Stimulated activated CD8-positive, alpha-beta memory T cell treated with anti-CD3 and anti-CD28 coated beads, Interleukin-12 subunit alpha, Interleukin-12 subunit beta, amount 100 ng/mL, for 4 hours (primary cell): Measurements from ENCODE around the gene DIPK1A.

Experiments
- DNase-seq: peaks from one replicate; pipeline ENCODE4 v3.0.0-alpha.2; 2020; ENCODE audit warnings: low read depth

Gene DIPK1A

DNA sequence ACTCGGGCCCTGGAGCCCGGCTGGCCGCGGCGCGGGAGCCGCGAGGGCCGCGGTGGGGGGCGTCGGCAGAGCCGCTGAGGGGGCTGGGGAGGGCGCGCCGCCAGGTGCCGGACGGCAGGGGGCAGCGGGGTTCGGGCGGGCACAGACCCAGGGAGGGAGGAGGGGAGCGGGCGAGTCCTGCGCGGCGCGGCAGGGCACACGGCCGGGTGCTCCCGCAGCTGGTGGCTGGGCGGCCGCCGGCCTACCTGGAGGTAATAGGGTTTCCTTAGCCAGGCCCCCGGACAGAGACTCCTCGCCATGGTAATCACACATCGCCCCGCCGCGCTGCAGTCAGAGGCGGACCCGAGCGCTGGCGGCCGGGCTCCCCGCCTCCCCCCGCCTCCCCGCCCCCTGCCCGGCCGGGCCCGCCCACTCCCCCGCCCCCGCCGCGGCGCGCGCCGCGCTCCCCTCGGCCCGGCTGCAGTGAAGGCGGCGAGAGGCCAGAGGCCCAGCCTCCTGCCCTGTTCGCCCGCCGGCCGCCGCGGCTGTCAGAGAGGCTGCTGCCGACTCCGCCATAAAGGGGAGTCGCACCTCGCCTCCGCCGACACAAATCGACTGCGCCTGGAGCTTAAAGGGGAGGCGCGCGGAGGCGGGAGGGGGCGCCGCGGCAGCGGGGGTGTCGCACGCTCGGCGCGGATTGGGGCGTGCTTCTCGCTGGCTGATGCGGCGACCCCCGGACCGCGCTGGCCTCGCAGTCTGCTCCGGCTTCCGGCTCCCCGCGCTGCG lies at the start of gene DIPK1A:
Gene DIPK1A, minus strand, starts transcription at position 332 of the 765 bp plus-strand sequence. Its CDS starts 33 bp downstream, at position 299.
- peak; percentile 65 for DNase-seq

DNA sequence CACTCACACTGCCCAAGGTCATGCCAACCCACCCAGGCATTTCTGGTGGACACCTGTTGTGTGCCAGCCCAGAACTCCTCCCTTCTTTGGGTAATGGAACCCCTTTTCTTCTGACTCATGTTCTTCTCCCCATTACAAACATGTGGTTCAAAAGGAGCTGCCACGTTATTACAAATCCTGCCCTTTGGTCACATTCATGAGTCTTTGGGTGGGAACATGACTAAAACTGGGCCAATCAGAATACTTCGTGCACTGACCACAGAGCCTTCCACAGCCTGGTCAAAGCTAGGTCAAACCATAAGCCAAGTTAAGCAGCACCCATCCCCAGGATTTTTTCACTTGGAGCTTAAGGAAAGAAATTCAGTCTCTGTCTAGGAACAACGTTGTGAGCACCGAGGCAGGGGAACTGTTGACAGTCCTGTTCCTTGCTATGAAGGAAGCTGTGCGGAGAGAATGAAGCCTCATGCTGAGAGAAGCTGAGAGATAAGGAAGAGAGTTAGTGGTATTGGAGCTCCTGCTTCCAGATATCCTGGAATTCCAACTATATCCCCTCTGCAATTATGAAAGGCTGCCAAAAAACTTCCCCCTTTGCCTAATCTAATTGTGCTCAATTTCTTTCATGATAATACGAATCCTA lies 46.8 kb upstream of the DIPK1A start:
- no peak for DNase-seq

DNA sequence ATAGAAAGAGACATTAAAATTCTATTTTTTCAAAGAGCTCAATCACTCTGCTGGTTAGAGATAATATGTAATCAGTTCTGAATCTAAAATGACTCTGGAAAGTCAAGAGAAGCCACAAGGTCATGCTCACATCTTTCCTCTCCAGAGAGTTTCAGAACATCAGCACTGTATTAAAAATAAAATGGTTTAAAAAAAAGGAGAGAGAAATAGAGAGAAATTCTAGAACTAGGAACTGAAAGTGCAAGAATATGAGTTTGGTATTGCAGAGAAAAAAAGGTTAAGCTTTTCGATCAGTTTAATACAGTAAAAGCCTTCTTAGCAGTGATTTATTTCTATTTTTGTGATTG lies 44.0 kb upstream of the DIPK1A start:
- DNase-seq = no peak

DNA sequence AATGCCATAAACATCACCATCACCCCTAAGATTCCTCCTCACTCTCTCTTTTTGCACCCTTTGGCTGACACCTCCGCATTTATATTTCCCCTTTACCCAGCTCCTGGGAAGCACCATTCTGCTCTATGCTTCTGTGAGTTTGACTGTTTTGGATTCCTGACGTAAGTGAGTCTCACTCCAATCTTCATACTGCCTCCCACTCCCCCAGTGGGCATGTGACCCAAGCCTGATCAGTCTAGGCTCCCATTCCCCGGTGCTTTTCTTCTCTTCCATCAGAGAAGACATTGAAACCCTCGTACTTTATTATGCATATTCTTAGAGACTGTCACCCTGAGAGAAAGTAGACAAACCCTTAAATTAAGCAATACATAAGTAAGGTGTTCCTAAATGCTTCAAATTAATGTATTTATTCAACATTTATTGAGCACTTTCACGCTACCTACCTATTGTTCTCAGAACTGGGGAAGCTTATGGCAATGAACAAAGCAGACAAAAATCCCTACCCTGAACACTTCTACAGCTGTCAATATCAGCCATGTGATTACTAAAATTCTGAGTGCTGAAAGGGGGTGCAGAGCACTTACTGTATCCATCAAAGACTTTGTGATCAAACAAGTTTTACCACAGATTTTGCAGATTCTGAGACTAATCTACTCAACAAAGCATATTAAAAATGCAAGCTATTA lies 43.4 kb upstream of the DIPK1A start:
- no peak for DNase-seq

DNA sequence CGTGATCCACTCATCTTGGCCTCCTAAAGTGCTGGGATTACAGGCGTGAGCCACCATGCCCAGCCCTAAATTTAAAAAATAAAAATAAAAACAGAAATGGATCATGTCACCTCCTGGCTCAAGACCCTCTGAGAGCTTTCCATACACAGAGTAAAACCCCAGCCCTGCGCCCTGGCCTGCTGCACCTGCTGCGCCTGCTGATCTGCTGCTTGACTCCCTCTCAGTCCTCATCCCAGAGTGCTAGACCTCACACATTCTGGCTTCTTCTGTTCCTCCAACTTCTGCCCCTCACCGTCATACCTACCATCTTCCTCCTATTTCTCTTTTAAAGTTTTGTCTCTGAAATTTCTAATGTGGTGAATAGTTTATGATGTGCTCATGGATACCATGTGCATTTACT lies 42.7 kb upstream of the DIPK1A start:
- no peak for DNase-seq

GRCh38 chr1:93002781-93003180 lies 41.5 kb upstream of the DIPK1A start:
- DNase-seq = no peak

GRCh38 chr1:93001893-93002292 lies 40.6 kb upstream of the DIPK1A start:
- DNase-seq = no peak

DNA sequence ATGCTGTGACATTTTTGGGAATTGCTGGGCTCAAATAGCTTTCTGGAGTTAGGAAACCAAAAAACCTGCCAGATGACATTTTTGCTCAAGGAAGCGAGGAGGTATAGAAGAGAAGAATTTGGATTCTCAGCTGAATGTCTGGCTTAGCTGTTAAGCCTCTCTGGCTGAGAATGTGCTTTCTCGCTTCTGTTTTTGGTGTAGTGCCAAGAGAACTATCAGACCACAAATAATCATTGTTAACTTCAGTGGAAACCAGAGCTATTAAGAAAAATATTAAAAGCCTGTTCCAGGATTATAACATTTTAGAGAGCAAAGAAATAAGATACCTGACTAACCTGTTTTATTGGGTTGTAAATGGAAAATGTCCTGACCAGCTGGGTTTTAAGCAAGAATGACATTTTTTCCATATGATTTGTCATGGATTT lies 39.5 kb upstream of the DIPK1A start:
- no peak for DNase-seq

- DNase-seq = no peak
These were observed 39.0 kb upstream of the DIPK1A start for GRCh38 chr1:93000291-93000690.

DNA sequence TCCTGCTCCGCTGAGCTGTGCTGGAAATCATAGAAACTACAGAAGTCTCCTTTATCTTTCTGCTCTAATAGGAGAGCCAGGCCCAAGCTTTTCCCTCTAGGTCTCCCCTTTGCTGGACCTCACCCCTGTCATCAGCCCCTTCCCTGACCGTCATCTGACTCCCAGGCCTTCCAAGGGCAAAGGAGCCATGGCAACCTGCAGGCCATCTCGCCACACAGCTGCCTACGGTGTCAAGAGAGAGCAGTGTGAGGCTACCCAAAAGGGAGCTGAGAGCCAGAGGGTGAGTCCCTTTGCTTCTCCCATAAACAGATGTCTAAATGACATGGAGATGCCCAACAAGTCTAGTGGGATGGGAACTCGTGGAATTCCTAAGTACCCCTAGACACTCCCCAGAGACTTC lies 37.6 kb upstream of the DIPK1A start:
- DNase-seq = no peak

DNA sequence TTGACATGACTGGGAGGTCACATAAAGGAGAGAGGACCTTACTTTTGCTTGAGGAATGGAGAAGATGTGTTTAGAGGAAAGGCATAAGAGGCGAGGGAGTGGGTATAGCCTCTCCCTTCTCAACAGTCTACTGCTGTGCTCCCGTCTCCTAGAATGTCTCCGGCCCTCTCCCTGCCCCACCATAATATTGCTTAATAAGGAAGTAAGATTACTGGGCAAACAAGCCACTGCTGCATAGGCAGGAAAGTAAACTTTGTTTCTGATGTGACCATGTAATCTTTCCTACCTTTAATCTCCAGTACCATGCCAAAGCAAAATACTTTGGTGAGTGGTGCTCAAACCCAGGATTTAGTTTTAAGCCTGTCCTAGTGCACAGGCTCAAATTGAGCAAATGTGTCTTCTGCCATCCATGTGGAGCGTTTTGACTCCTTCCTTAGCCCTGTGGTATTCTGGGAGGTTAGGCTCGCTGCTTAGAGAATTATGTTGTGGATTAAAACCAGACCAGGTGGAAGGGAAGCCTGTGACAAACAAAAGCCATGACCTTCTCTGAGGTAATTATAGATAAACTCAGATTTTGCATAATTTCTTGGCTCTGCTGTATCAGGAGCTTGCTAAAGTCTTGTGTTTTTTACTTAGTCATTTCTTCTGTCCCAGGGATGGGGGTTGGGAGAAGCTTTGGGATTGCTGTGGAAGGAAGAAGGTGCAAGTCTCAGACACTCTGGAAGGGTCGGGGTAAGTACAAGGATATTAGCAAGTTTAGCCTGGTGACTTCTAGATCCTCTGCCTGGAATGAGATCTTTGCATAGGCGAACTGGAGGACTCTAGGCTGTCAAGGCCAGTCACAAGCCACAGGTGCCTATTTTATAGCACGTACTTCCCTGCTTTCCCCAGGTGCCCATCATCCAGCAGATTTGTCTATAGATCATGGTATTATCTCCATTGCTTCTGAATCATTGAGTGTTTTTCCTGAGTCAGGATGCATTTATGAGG lies 34.5 kb upstream of the DIPK1A start:
- no peak for DNase-seq

- peak; percentile 7 for DNase-seq
These were observed 32.9 kb upstream of the DIPK1A start for GRCh38 chr1:92994105-92994712.

DNA sequence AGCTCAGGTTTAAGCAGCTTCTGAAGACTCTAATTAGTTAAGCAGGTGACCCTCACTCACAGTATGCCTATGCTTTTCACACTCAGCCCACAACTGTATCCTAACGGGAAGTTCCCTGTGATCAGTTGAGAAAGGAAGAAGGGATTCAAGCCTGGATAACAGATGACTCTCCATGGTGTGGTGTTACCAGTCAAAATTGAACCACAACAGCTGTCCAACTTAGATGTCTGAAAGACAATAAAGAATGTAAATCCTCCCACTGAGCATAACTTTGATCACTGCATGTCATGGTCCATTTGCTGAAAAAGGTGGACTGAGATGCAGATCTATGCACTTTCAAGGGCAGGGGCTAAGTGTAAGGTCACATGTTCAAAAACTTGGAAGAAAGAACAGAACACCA lies 32.3 kb upstream of the DIPK1A start:
- no peak for DNase-seq

- DNase-seq = no peak
These were observed 31.6 kb upstream of the DIPK1A start for GRCh38 chr1:92992877-92993276.

DNA sequence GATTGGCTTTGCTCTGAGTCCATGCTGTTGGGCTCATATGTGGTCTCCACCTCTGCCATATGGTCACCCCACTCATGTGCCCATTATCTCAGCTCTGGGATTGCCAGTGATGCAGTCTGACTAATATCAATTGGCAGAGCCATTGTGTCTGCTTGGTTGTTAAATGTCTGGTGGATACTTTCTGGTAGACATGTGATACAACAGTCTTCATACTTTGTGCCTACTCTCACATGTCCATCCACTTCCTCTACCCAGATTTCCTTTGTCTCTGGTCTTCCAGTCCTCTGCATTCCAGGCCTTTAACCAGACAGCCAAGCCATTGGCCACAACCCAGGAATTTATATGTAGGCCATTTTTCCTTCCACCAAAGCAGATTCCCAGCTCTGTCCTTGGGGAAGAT lies 30.8 kb upstream of the DIPK1A start:
- DNase-seq = no peak

GRCh38 chr1:92990828-92991227 lies 29.6 kb upstream of the DIPK1A start:
- DNase-seq = no peak

DNA sequence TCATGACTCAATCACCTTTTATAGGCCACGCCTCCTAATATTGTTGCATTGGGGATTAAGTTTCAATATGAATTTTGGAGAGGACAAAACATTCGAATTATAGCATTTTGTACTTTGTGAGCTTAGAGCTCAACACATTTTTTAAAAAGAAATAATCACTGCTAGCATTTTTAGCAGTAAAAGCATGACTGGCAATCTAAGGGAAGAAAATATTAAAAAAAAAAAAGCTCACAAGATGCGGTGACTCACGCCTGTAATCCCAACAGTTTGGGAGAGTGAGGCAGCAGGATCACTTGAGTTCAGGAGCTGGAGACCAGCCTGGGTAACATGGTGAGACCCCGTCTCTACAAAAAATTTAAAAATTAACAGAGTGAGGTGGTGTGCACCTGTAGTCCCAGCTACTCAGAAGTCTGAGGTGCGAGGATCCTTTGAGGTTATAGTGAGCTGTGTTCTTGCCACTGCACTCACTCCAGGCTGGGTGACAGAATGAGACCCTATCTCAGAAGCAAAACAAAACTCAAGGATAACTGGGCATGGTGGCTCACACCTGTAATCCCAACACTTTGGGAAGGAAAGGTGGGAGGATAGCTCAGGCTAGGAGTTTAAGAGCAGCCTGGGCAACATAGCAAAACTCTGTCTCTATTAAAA lies 28.8 kb upstream of the DIPK1A start:
- DNase-seq = no peak

DNA sequence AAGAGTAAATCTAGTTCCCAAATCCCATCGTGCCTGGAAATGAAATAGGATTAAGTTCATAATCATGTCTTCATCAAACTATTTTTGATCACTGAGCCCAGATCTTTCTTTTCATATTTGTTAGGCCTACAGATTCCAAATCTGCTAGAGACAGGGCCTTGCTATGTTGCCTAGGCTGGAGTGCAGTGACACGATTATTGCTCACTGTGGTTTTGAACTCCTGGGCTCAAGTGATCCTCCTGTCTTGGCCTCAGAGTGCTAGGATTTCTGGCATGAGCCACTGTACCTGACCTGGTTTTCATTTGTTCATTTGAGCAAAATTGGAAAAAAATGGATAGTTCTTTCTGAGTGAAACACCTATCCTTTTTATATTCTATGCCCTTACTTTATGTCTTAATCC lies 28.0 kb upstream of the DIPK1A start:
- no peak for DNase-seq

GRCh38 chr1:92987462-92987861 lies 26.2 kb upstream of the DIPK1A start:
- no peak for DNase-seq

- no peak for DNase-seq
These were observed 23.8 kb upstream of the DIPK1A start for GRCh38 chr1:92985101-92985500.
